ENCODE measurements around the gene BCL2.

The BCL2 gene

GRCh38 chr18:63272638-63273037 lies 46.9 kb downstream of the BCL2 start:
- TF ChIP-seq CTCF (IDR thresholded peaks at IDR 0.05; ENCODE audit: insufficient read depth, low read length, poor library complexity, severe bottlenecking) = no peak
- DNase-seq (ENCODE audit: extremely low read depth, insufficient read length) = no peak
- Histone ChIP-seq H3K4me3 (replicated peaks; ENCODE audit: low read depth, low read length) (no peak overlapping the region), H3K27me3 (replicated peaks; ENCODE audit: control insufficient read depth, insufficient read depth, low read length) (no peaks in the 10 kb centered on the region), H3K36me3 (ENCODE audit: control insufficient read depth, insufficient read depth, low read length) (peaks cover 2% of the 10 kb centered on the region)

GRCh38 chr18:63271881-63272299 lies 47.7 kb downstream of the BCL2 start:
- no peak for TF ChIP-seq CTCF (IDR thresholded peaks at IDR 0.05; ENCODE audit: insufficient read depth, low read length, poor library complexity, severe bottlenecking)
- Histone ChIP-seq H3K27me3 (replicated peaks; ENCODE audit: control insufficient read depth, insufficient read depth, low read length) (no peaks in the 10 kb centered on the region), H3K4me3 (replicated peaks; ENCODE audit: low read depth, low read length) (no peak overlapping the region), H3K36me3 (ENCODE audit: control insufficient read depth, insufficient read depth, low read length) (peaks cover 1% of the 10 kb centered on the region)
- no peak for DNase-seq (ENCODE audit: extremely low read depth, insufficient read length)

- no peak for TF ChIP-seq CTCF (IDR thresholded peaks at IDR 0.05; ENCODE audit: insufficient read depth, low read length, poor library complexity, severe bottlenecking)
- no peaks in the 10 kb centered on the region for H3K27me3 ChIP-seq (replicated peaks; ENCODE audit: control insufficient read depth, insufficient read depth, low read length)
- peaks cover 2% of the 10 kb centered on the region for H3K36me3 ChIP-seq (ENCODE audit: control insufficient read depth, insufficient read depth, low read length)
- DNase-seq (ENCODE audit: extremely low read depth, insufficient read length) = no peak
- no peak overlapping the region for H3K4me3 ChIP-seq (replicated peaks; ENCODE audit: low read depth, low read length)
These were observed 48.4 kb downstream of the BCL2 start for GRCh38 chr18:63271148-63271547.

GRCh38 chr18:63267975-63268721 lies 51.4 kb downstream of the BCL2 start:
- no peaks in the 10 kb centered on the region for H3K27me3 ChIP-seq (replicated peaks; ENCODE audit: control insufficient read depth, insufficient read depth, low read length)
- no peak for TF ChIP-seq CTCF (IDR thresholded peaks at IDR 0.05; ENCODE audit: insufficient read depth, low read length, poor library complexity, severe bottlenecking)
- H3K4me3 ChIP-seq (replicated peaks; ENCODE audit: low read depth, low read length) = no peak overlapping the region
- peaks cover 4% of the 10 kb centered on the region for H3K36me3 ChIP-seq (ENCODE audit: control insufficient read depth, insufficient read depth, low read length)
- DNase-seq (ENCODE audit: extremely low read depth, insufficient read length) = no peak

- TF ChIP-seq CTCF (IDR thresholded peaks at IDR 0.05; ENCODE audit: insufficient read depth, low read length, poor library complexity, severe bottlenecking) = no peak
- H3K27me3 ChIP-seq (replicated peaks; ENCODE audit: control insufficient read depth, insufficient read depth, low read length) = no peaks in the 10 kb centered on the region
- no peak for DNase-seq (ENCODE audit: extremely low read depth, insufficient read length)
- H3K36me3 ChIP-seq (ENCODE audit: control insufficient read depth, insufficient read depth, low read length) = peaks cover 4% of the 10 kb centered on the region
- no peak overlapping the region for H3K4me3 ChIP-seq (replicated peaks; ENCODE audit: low read depth, low read length)
These were observed 52.4 kb downstream of the BCL2 start for GRCh38 chr18:63266888-63267790.

Measured in GM06990 (cell line).